Endothelial cell of umbilical vein (primary cell): ENCODE data around the gene RBM6. TPM values are rescaled to one million over a fixed set of nuclear protein-coding genes. Genes with fewer than 3 reads are reported as not detected.

ENCODE experiments used
- BruUV-seq: library from RNA; stranded (reverse); fragments of 400-500 nt; replicated peaks from 2 replicates; lab custom pipeline; 2021; lab: Mats Ljungman, UMichigan
- CTCF ChIA-PET: fragments of 300-600, 350-600 bp; sonication (Branson Sonifier 250); formaldehyde crosslinking; loops from one replicate; lab custom pipeline; 2021; ENCODE audit warnings: antibody characterized with exemption, inconsistent platforms; lab: Charles Lee
- POLR2A ChIA-PET: fragments of 300-600, 350-600 bp; sonication (Branson Sonifier 250); formaldehyde crosslinking; loops from one replicate; lab custom pipeline; 2021; ENCODE audit warnings: antibody characterized with exemption, inconsistent platforms; lab: Charles Lee
- DNase-seq: peaks from one replicate; pipeline ENCODE4 v3.0.0-alpha.2; 2011; ENCODE audit warnings: low read depth, low spot score
- FAIRE-seq: peaks from 2 replicates; lab custom pipeline; 2011; peaks lifted over from hg19 to GRCh38; lab: Jason Lieb, UNC
- H2AFZ ChIP-seq: 2 replicates; pipeline ENCODE4 v1.6.0; 2012; ENCODE audit warnings: low read depth, low read length, control low read depth, inconsistent platforms
- H3K27ac ChIP-seq: 2 replicates; pipeline ENCODE4 v1.5.1; 2011; ENCODE audit warnings: low read depth, mild to moderate bottlenecking, control low read depth, low read length, moderate library complexity; ENCODE audit not compliant: insufficient read depth
- H3K27me3 ChIP-seq, 2 experiments: 2 replicates each; pipeline versions ENCODE4 v1.6.0 to v1.6.1; 2011; ENCODE audit warnings: low read length in 2 of 2, mixed read lengths in 1 of 2; ENCODE audit not compliant: control insufficient read depth in 2 of 2, insufficient read depth in 2 of 2
- H3K36me3 ChIP-seq, 2 experiments: 2 replicates in 1 of 2; 3 replicates in 1 of 2; pipeline ENCODE4 v1.5.1; 2011; ENCODE audit warnings: low read length in 2 of 2, mild to moderate bottlenecking in 1 of 2, moderate library complexity in 1 of 2; ENCODE audit not compliant: control insufficient read depth in 2 of 2, insufficient read depth in 2 of 2; ENCODE audit errors: extremely low read depth in 1 of 2
- H3K4me1 ChIP-seq: 3 replicates; pipeline ENCODE4 v1.5.1; 2011; ENCODE audit warnings: mild to moderate bottlenecking, low read length; ENCODE audit not compliant: control insufficient read depth, insufficient read depth; ENCODE audit errors: extremely low read depth
- H3K4me2 ChIP-seq: 2 replicates; pipeline ENCODE4 v1.6.1; 2011; ENCODE audit warnings: low read length, control low read depth, mixed read lengths; ENCODE audit not compliant: insufficient read depth
- H3K4me3 ChIP-seq, 3 experiments: fragments of 200-600 bp in 1 of 3; sonication (generic), shearing (Covaris generic) in 1 of 3; replicated peaks in 1 of 3; 2 replicates each; pipeline ENCODE4 v1.5.1; 2011 to 2016; ENCODE audit warnings: control low read depth in 3 of 3, low read length in 3 of 3, mild to moderate bottlenecking in 2 of 3, inconsistent platforms in 1 of 3, low read depth in 1 of 3, moderate library complexity in 1 of 3; ENCODE audit not compliant: insufficient read depth in 1 of 3
- H3K79me2 ChIP-seq: 2 replicates; pipeline ENCODE4 v1.6.0; 2012; ENCODE audit warnings: low read length, inconsistent platforms; ENCODE audit not compliant: control insufficient read depth, insufficient read depth
- H3K9ac ChIP-seq: replicated peaks from 2 replicates; pipeline ENCODE3; 2011; ENCODE audit warnings: low read length, control low read depth; ENCODE audit not compliant: insufficient read depth; ENCODE audit errors: extremely low read depth
- H3K9me1 ChIP-seq: replicated peaks from 3 replicates; pipeline ENCODE4 v1.6.0; 2011; ENCODE audit warnings: mild to moderate bottlenecking, low read length; ENCODE audit not compliant: control insufficient read depth, insufficient read depth; ENCODE audit errors: extremely low read depth
- H3K9me3 ChIP-seq: replicated peaks from 2 replicates; pipeline ENCODE4 v1.5.1; 2012; ENCODE audit warnings: low read length, inconsistent platforms; ENCODE audit not compliant: control insufficient read depth, insufficient read depth
- H4K20me1 ChIP-seq: replicated peaks from 2 replicates; pipeline ENCODE3; 2011; ENCODE audit warnings: mild to moderate bottlenecking, low read length; ENCODE audit not compliant: control insufficient read depth, insufficient read depth; ENCODE audit errors: extremely low read depth
- EZH2 ChIP-seq: IDR thresholded peaks from 2 replicates; pipeline ENCODE4 v1.6.1; 2012; ENCODE audit warnings: borderline replicate concordance, low read depth, mild to moderate bottlenecking, moderate library complexity, low read length, inconsistent platforms; ENCODE audit not compliant: severe bottlenecking
- FOS ChIP-seq: IDR thresholded peaks from 2 replicates; pipeline ENCODE4 v1.6.1; 2011; ENCODE audit warnings: mild to moderate bottlenecking, low read length, moderate library complexity, borderline replicate concordance; ENCODE audit not compliant: insufficient read depth
- GATA2 ChIP-seq: IDR thresholded peaks from 2 replicates; pipeline ENCODE4 v1.7.0; 2011; ENCODE audit warnings: low read depth, mild to moderate bottlenecking, moderate library complexity, mixed read lengths, low read length; ENCODE audit not compliant: insufficient read length, insufficient read depth
- JUN ChIP-seq: IDR thresholded peaks from 2 replicates; pipeline ENCODE4 v1.6.1; 2011; ENCODE audit warnings: borderline replicate concordance, low read depth; ENCODE audit not compliant: insufficient read length, insufficient read depth
- MYC ChIP-seq: IDR thresholded peaks from one replicate; pipeline ENCODE4 v1.6.1; 2011; ENCODE audit warnings: mild to moderate bottlenecking, low read depth, low read length
- POLR2A ChIP-seq: IDR thresholded peaks from 2 replicates; pipeline ENCODE4 v1.6.1; 2012; ENCODE audit warnings: low read depth, mild to moderate bottlenecking, control low read depth, low read length
- POLR2AphosphoS5 ChIP-seq: IDR thresholded peaks from 2 replicates; pipeline ENCODE4 v1.6.1; 2012; ENCODE audit warnings: low read depth, mild to moderate bottlenecking, control low read depth, low read length, moderate library complexity; ENCODE audit not compliant: insufficient read depth
- dilution Hi-C: fragments of 300-500 bp; cut with MboI; formaldehyde crosslinking; loops from one replicate; pipeline ENCODE4 v1.15.0; 2019; ENCODE audit warnings: low sequenced_read_pairs; ENCODE audit not compliant: extremely low pct_ligation_motif_present
- intact Hi-C: fragments of 100-400 bp; cut with micrococcal nuclease; formaldehyde crosslinking; loops from one replicate; pipeline ENCODE4 v1.10.0; 2022
- polyA plus RNA-seq, 4 experiments: library from polyadenylated mRNA; depleted of rRNA in 3 of 4; stranded (reverse) in 3 of 4; unstranded in 1 of 4; fragments of >200 nt; gene quantifications; 2 replicates each; pipeline versions ENCODE4 v1.2.1 to v1.2.3, GENCODE V29; 2011 to 2012; ENCODE audit warnings: missing spikeins in 1 of 4
- total RNA-seq: library from RNA; stranded (reverse); gene quantifications from 2 replicates; pipeline ENCODE4 v1.2.3, GENCODE V29; 2021
- TF ChIP-seq, protein P1 (sequence below): IDR thresholded peaks from 2 replicates; pipeline ENCODE4 v1.6.1; 2011; ENCODE audit not compliant: insufficient read depth, insufficient read length
- TF ChIP-seq, protein P2 (sequence below), 2 donors: IDR thresholded peaks; 1 replicate in 1 of 2; 2 replicates in 1 of 2; pipeline ENCODE4 v1.5.1; 2011; ENCODE audit warnings: low read length in 2 of 2, mild to moderate bottlenecking in 2 of 2, moderate library complexity in 2 of 2, control low read depth in 1 of 2, inconsistent platforms in 1 of 2, low read depth in 1 of 2; ENCODE audit not compliant: insufficient read depth in 1 of 2; ENCODE audit errors: extremely low read depth in 1 of 2

Gene RBM6
- total and polyA plus RNA-seq, 2 donors (not counting 3 experiments of a cell fraction or from before 2014, with no cell fraction given): 30.4 to 94.5 TPM

GRCh38 chr3:49930168-49930690 lies 9.7 kb upstream of the RBM6 start:
- Histone ChIP-seq H3K27ac (peak overlapping the region; percentile 51), H3K36me3 (no peaks in the 10 kb centered on the region), H3K4me2 (peak overlapping the region; percentile 66), H3K4me1 (peaks cover 2% of the 10 kb centered on the region), H2AFZ (peak overlapping the region; percentile 97), H3K9ac (peak overlapping the region; percentile 49), H3K9me3 (no peaks in the 10 kb centered on the region), H3K27me3 (no peaks in the 10 kb centered on the region), H4K20me1 (no peaks in the 10 kb centered on the region), H3K4me3 (peak overlapping the region in 2 of 3 experiments; percentile 68 to 75), H3K79me2 (peaks cover 4% of the 10 kb centered on the region), H3K9me1 (no peaks in the 10 kb centered on the region)
- CTCF ChIA-PET: interaction anchor here (0.8 to 1.8 kb wide), 12 partner anchors 10 to 481 kb away, joined by 3 to 16 read pairs (median 4); partner anchors contain the start of genes GMPPB, INKA1 and RBM6
- DNase-seq: no peak
- intact Hi-C loops: no loop called here
- POLR2A ChIA-PET: interaction anchor here (0.7 to 1.7 kb wide), 2 partner anchors 10 to 78 kb away, joined by 3 to 19 read pairs; partner anchors contain the start of gene RBM6
- BruUV-seq: TSS peak; percentile 45
- no peak for TF ChIP-seq FOS
- TF ChIP-seq POLR2A: no peak
- no peak for TF ChIP-seq GATA2
- no peak for TF ChIP-seq POLR2AphosphoS5
- FAIRE-seq: no peak
- dilution Hi-C loops: no loop called here

DNA sequence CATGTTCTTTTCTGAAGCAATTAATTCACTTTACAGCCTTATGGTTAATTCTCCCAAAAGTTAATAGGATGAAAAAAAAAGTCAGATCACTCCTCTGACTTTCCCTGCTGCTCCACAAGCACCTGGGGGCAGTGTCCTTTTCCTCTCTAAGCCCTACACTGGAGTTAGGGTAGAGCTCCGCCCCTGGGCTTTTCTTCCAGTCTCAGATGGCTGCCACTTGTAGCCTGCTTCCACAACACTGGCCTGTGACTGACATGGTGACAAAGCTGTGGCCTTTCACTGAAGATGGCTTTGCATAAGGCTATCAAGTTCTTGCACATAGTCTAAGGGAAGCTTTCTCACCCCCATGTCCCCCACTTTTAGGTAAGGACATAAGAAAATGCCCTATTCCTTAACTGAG lies 9.0 kb upstream of the RBM6 start:
- dilution Hi-C loops: no loop called here
- POLR2A ChIA-PET: no interaction called here
- FAIRE-seq: peak; percentile 28

More for the DNA sequence above, 9.0 kb upstream of the RBM6 start:
- TF ChIP-seq FOS (no peak), MYC (no peak), POLR2AphosphoS5 (no peak), POLR2A (no peak), EZH2 (no peak), GATA2 (no peak), JUN (no peak)
- TF ChIP-seq, protein P1, sequence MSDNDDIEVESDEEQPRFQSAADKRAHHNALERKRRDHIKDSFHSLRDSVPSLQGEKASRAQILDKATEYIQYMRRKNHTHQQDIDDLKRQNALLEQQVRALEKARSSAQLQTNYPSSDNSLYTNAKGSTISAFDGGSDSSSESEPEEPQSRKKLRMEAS: no peak
- TF ChIP-seq, protein P2, sequence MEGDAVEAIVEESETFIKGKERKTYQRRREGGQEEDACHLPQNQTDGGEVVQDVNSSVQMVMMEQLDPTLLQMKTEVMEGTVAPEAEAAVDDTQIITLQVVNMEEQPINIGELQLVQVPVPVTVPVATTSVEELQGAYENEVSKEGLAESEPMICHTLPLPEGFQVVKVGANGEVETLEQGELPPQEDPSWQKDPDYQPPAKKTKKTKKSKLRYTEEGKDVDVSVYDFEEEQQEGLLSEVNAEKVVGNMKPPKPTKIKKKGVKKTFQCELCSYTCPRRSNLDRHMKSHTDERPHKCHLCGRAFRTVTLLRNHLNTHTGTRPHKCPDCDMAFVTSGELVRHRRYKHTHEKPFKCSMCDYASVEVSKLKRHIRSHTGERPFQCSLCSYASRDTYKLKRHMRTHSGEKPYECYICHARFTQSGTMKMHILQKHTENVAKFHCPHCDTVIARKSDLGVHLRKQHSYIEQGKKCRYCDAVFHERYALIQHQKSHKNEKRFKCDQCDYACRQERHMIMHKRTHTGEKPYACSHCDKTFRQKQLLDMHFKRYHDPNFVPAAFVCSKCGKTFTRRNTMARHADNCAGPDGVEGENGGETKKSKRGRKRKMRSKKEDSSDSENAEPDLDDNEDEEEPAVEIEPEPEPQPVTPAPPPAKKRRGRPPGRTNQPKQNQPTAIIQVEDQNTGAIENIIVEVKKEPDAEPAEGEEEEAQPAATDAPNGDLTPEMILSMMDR (IDR thresholded peaks at IDR 0.05; ENCODE audit: extremely low read depth in 1 of 2, insufficient read depth in 1 of 2, low read depth in 1 of 2, low read length in 2 of 2): no peak
- H3K79me2 ChIP-seq: peaks cover 2% of the 10 kb centered on the region
- H4K20me1 ChIP-seq: no peaks in the 10 kb centered on the region
- CTCF ChIA-PET: no interaction called here
- no peak overlapping the region for H3K4me2 ChIP-seq
- no peak overlapping the region for H2AFZ ChIP-seq
- no peak for DNase-seq
- H3K9me3 ChIP-seq: no peaks in the 10 kb centered on the region
- H3K4me1 ChIP-seq: peaks cover 2% of the 10 kb centered on the region
- H3K27me3 ChIP-seq: no peaks in the 10 kb centered on the region
- no peak overlapping the region for H3K4me3 ChIP-seq
- H3K9me1 ChIP-seq: no peaks in the 10 kb centered on the region
- intact Hi-C loops: no loop called here
- no peaks in the 10 kb centered on the region for H3K36me3 ChIP-seq
- H3K9ac ChIP-seq: no peak overlapping the region
- no peak overlapping the region for H3K27ac ChIP-seq
- BruUV-seq: no TSS peak
